H1 (cell line): ENCODE measurements around the gene AMT.

Source experiments
- ASH2L ChIP-seq: fragments of 200-600, 300-600 bp; sonication (generic); IDR thresholded peaks from one replicate; pipeline ENCODE4 v1.7.1; 2017; ENCODE audit warnings: low read length
- EGR1 ChIP-seq: IDR thresholded peaks from 2 replicates; pipeline ENCODE4 v1.6.1; 2011; ENCODE audit warnings: low read depth, low read length, borderline replicate concordance
- GABPA ChIP-seq: IDR thresholded peaks from 2 replicates; pipeline ENCODE4 v1.6.1; 2011; ENCODE audit warnings: mild to moderate bottlenecking, low read length, moderate library complexity, borderline replicate concordance; ENCODE audit not compliant: insufficient read depth
- JUND ChIP-seq: IDR thresholded peaks from 2 replicates; pipeline ENCODE4 v1.6.1; 2011; ENCODE audit warnings: mild to moderate bottlenecking, improper control_type of control experiment, low read length
- POLR2A ChIP-seq, 2 experiments: IDR thresholded peaks; 1 replicate in 1 of 2; 2 replicates in 1 of 2; pipeline ENCODE4 v1.6.1; 2011; ENCODE audit warnings: low read depth in 2 of 2, low read length in 2 of 2, mild to moderate bottlenecking in 2 of 2; ENCODE audit errors: control extremely low read depth in 1 of 2
- POLR2AphosphoS5 ChIP-seq: IDR thresholded peaks from 2 replicates; pipeline ENCODE4 v1.6.1; 2011; ENCODE audit warnings: low read depth, low read length
- RAD21 ChIP-seq, 2 experiments: IDR thresholded peaks in 1 of 2; conservative IDR thresholded peaks in 1 of 2; 2 replicates each; pipeline ENCODE4 v1.6.1; 2011; ENCODE audit warnings: low read depth in 2 of 2, low read length in 2 of 2, improper control_type of control experiment in 1 of 2, inconsistent platforms in 1 of 2, mild to moderate bottlenecking in 1 of 2, moderate library complexity in 1 of 2
- RXRA ChIP-seq: IDR thresholded peaks from 2 replicates; pipeline ENCODE4 v1.6.1; 2011; ENCODE audit warnings: low read depth, mild to moderate bottlenecking, low read length, moderate library complexity; ENCODE audit not compliant: insufficient read depth
- SP1 ChIP-seq: IDR thresholded peaks from 2 replicates; pipeline ENCODE4 v1.6.1; 2011; ENCODE audit warnings: low read depth, low read length
- SP2 ChIP-seq: IDR thresholded peaks from 2 replicates; pipeline ENCODE4 v1.6.1; 2012; ENCODE audit warnings: mild to moderate bottlenecking, low read length, inconsistent platforms
- TF ChIP-seq, protein P1 (sequence below), 3 experiments: IDR thresholded peaks; 1 replicate in 2 of 3; 2 replicates in 1 of 3; pipeline versions ENCODE4 v1.5.1 to v1.6.1; 2011; ENCODE audit warnings: low read length in 3 of 3, mild to moderate bottlenecking in 3 of 3, inconsistent platforms in 2 of 3, low read depth in 1 of 3, moderate library complexity in 1 of 3; ENCODE audit not compliant: insufficient read depth in 1 of 3; ENCODE audit errors: control extremely low read depth in 1 of 3
- TF ChIP-seq, protein P2 (sequence below): IDR thresholded peaks from 2 replicates; pipeline ENCODE4 v1.6.1; 2012; ENCODE audit warnings: inconsistent platforms

DNA sequence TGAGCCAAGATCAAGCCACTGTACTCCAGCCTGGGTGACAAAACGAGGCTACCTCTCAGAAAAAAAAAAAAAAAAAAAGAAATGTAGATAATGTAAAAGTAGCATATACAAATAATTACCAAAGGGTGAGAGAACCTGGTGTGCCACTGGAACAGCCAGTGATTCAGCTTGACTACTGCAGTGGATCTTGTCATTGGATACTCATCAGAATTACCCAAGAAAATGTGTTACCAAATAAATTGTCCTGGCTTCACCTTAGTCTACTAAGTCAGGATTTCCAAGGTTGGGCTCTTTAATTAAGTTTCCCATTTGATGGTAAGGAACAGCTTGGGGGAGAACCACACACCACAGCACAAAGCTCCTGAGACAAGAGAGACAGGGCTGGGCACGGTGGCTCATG, 5.3 kb upstream of the AMT start:
- TF ChIP-seq POLR2AphosphoS5 = no peak
- no peak for TF ChIP-seq POLR2A (IDR thresholded peaks at IDR 0.05; ENCODE audit: control extremely low read depth in 1 of 2, low read depth in 2 of 2, low read length in 2 of 2)
- TF ChIP-seq, protein P1, sequence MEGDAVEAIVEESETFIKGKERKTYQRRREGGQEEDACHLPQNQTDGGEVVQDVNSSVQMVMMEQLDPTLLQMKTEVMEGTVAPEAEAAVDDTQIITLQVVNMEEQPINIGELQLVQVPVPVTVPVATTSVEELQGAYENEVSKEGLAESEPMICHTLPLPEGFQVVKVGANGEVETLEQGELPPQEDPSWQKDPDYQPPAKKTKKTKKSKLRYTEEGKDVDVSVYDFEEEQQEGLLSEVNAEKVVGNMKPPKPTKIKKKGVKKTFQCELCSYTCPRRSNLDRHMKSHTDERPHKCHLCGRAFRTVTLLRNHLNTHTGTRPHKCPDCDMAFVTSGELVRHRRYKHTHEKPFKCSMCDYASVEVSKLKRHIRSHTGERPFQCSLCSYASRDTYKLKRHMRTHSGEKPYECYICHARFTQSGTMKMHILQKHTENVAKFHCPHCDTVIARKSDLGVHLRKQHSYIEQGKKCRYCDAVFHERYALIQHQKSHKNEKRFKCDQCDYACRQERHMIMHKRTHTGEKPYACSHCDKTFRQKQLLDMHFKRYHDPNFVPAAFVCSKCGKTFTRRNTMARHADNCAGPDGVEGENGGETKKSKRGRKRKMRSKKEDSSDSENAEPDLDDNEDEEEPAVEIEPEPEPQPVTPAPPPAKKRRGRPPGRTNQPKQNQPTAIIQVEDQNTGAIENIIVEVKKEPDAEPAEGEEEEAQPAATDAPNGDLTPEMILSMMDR (IDR thresholded peaks at IDR 0.05; ENCODE audit: control extremely low read depth in 1 of 3, insufficient read depth in 1 of 3, low read depth in 1 of 3, low read length in 3 of 3) = no peak
- no peak for TF ChIP-seq JUND
- TF ChIP-seq RAD21 (IDR thresholded peaks at IDR 0.05 in 1 of 2, conservative IDR thresholded peaks at IDR 0.05 in 1 of 2; ENCODE audit: low read depth in 2 of 2, low read length in 2 of 2) = no peak
- TF ChIP-seq SP2 = no peak
- TF ChIP-seq GABPA = no peak
- TF ChIP-seq, protein P2, sequence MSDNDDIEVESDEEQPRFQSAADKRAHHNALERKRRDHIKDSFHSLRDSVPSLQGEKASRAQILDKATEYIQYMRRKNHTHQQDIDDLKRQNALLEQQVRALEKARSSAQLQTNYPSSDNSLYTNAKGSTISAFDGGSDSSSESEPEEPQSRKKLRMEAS = no peak
- no peak for TF ChIP-seq ASH2L
- no peak for TF ChIP-seq EGR1
- TF ChIP-seq RXRA = no peak
- no peak for TF ChIP-seq SP1
